ENCODE data around the gene LPCAT1. TPM values are rescaled to one million over a fixed set of nuclear protein-coding genes. Genes with fewer than 3 reads are reported as not detected.
A peak's percentile ranks its signal among the peaks of the same experiment; 100 is the strongest.

The LPCAT1 gene
- total and polyA plus RNA-seq, 10 of the 15 experiments (the other 5 are each of a cell fraction or from before 2014, with no cell fraction given) = 2.3 to 109 (median 72.7) TPM

- WGBS (ENCODE audit: insufficient coverage, insufficient replicate concordance, low lambda C conversion rate, missing lambda C conversion rate) = 4% methylated on average over 12 of the region's 12 CpGs
- intact Hi-C loops (cut with micrococcal nuclease; ENCODE audit: unreplicated experiment) = loop anchor here (10.0 kb wide), 1 partner anchor 146 kb away; the partner anchor contains the start of gene CLPTM1L
- no peak overlapping the region for H2AFZ ChIP-seq (ENCODE audit: control insufficient read depth, low read depth, low read length)
- peak overlapping the region; percentile 90 for H3K9ac ChIP-seq (ENCODE audit: control insufficient read depth, insufficient read depth, low read length)
- ChIA-PET CTCF (interaction anchor here (1.3 to 4.5 kb wide), 5 partner anchors 9 to 153 kb away, joined by 4 to 43 read pairs (median 13); no protein-coding TSS in a partner anchor), RAD21 (ENCODE audit: unreplicated experiment) (interaction anchor here (0.7 to 4.3 kb wide), 6 partner anchors 8 to 110 kb away, joined by 3 to 36 read pairs (median 10); no protein-coding TSS in a partner anchor), POLR2A (interaction anchor here (0.8 to 10.2 kb wide), 6 partner anchors 7 to 357 kb away, joined by 3 to 108 read pairs (median 14); partner anchors contain the start of gene LPCAT1), SMC1A (ENCODE audit: uncharacterized antibody, unreplicated experiment) (interaction anchor here (1.3 to 9.4 kb wide), 4 partner anchors 7 to 32 kb away, joined by 5 to 93 read pairs (median 38); no protein-coding TSS in a partner anchor)
- H3K4me1 ChIP-seq (ENCODE audit: control insufficient read depth, insufficient read depth, low read length) = peaks cover 83% of the 10 kb centered on the region
- peak overlapping the region; percentile 98 for H3K27ac ChIP-seq (ENCODE audit: control insufficient read depth, insufficient read depth)
- H3K79me2 ChIP-seq (ENCODE audit: control insufficient read depth, insufficient read depth, low read length) = peaks cover 87% of the 10 kb centered on the region
- FAIRE-seq (no peak), ATAC-seq (peak; percentile 8), DNase-seq (ENCODE audit: low read depth, low spot score) (no peak)
- no peaks in the 10 kb centered on the region for H3K27me3 ChIP-seq (replicated peaks in 1 of 2; ENCODE audit: control insufficient read depth in 2 of 2, insufficient read depth in 2 of 2, low read length in 1 of 2)
- peak overlapping the region; percentile 95 for H3K4me2 ChIP-seq (ENCODE audit: control insufficient read depth, insufficient read depth)
- in situ Hi-C loops (cut with MboI) = no loop called here
- BruUV-seq (replicated peaks) = no TSS peak
- H3K9me3 ChIP-seq (replicated peaks; ENCODE audit: control insufficient read depth, insufficient read depth, low read length) = no peaks in the 10 kb centered on the region
- peaks cover 21 to 35% of the 10 kb centered on the region in 2 experiments for H3K36me3 ChIP-seq (ENCODE audit: control insufficient read depth in 2 of 2, insufficient read depth in 2 of 2, low read length in 1 of 2)
- peak overlapping the region; percentile 75 for H3K4me3 ChIP-seq
- H4K20me1 ChIP-seq (ENCODE audit: control insufficient read depth, insufficient read depth) = no peaks in the 10 kb centered on the region
- TF ChIP-seq RBBP5 (conservative IDR thresholded peaks at IDR 0.05) (no peak), STAT1 (conservative IDR thresholded peaks at IDR 0.05) (no peak), POLR2A (IDR thresholded peaks at IDR 0.05; ENCODE audit: low read depth, low read length) (no peak; the same call in 1 of the 2 replicates), LARP7 (IDR thresholded peaks at IDR 0.05) (no peak), NR2C1 (IDR thresholded peaks at IDR 0.05) (no peak), MYB (IDR thresholded peaks at IDR 0.05; ENCODE audit: borderline replicate concordance, low read depth, low read length) (no peak), PBX3 (IDR thresholded peaks at IDR 0.05; ENCODE audit: insufficient replicate concordance, low read depth, low read length) (no peak), CBX3 (IDR thresholded peaks at IDR 0.05; ENCODE audit: borderline replicate concordance, low read depth) (no peak), TCF12 (IDR thresholded peaks at IDR 0.05; ENCODE audit: low read depth, low read length) (no peak), ZSCAN29 (IDR thresholded peaks at IDR 0.05) (no peak), MTA2 (IDR thresholded peaks at IDR 0.05; ENCODE audit: low read depth) (no peak), RUNX3 (IDR thresholded peaks at IDR 0.05; ENCODE audit: low read length) (no peak), PAX5 (IDR thresholded peaks at IDR 0.05; ENCODE audit: borderline replicate concordance, low read depth, low read length) (no peak), BHLHE40 (IDR thresholded peaks at IDR 0.05; ENCODE audit: borderline replicate concordance in 1 of 2, low read depth in 2 of 2, low read length in 1 of 2) (0 out of 4 replicates have a peak, but pooled peaks of 1 of the 2 experiments have one; percentile 4), YY1 (IDR thresholded peaks at IDR 0.05; ENCODE audit: low read depth, low read length) (peak; percentile 42; the same call in 1 of the 2 replicates), RB1 (IDR thresholded peaks at IDR 0.05; ENCODE audit: borderline replicate concordance) (no peak), KDM1A (IDR thresholded peaks at IDR 0.05; ENCODE audit: borderline replicate concordance) (no peak), IKZF1 (conservative IDR thresholded peaks at IDR 0.05) (peak; percentile 42; the same call in 1 of the 2 replicates), USF1 (IDR thresholded peaks at IDR 0.05; ENCODE audit: borderline replicate concordance, extremely low read length, insufficient read depth, low read depth, low read length) (no peak), NKRF (conservative IDR thresholded peaks at IDR 0.05) (no peak), POU2F2 (IDR thresholded peaks at IDR 0.05; ENCODE audit: borderline replicate concordance, low read depth, low read length) (no peak), CHD1 (IDR thresholded peaks at IDR 0.05; ENCODE audit: low read depth, low read length) (no peak), ZNF24 (IDR thresholded peaks at IDR 0.05) (no peak), CREM (IDR thresholded peaks at IDR 0.05; ENCODE audit: low read depth) (no peak)
Measured at GRCh38 chr5:1490376-1490775, 33.4 kb downstream of the LPCAT1 start.
